CD4-positive, alpha-beta T cell treated with Interferon alpha-2 for 1 hour (primary cell): ENCODE data around the gene ZNF2.

Source experiments
- DNase-seq, 2 donors: peaks; one replicate each; pipeline ENCODE4 v3.0.0-alpha.2; 2020 to 2022

ZNF2 gene

GRCh38 chr2:95207111-95207961, 41.7 kb downstream of the ZNF2 start, which contains the start of gene ZNF892:
TSS of gene ZNF892 (plus strand) at chr2:95207521. CDS start at chr2:95207816, 295 bp downstream.
- peak; percentile 77 to 82 for DNase-seq

GRCh38 chr2:95208106-95208505, 42.5 kb downstream of the ZNF2 start:
- DNase-seq: no peak

GRCh38 chr2:95215018-95215612, 49.5 kb downstream of the ZNF2 start:
- no peak for DNase-seq

- no peak for DNase-seq
Observed at GRCh38 chr2:95220449-95220848, 54.8 kb downstream of the ZNF2 start.

GRCh38 chr2:95225658-95226057, 60.0 kb downstream of the ZNF2 start:
- no peak for DNase-seq

- DNase-seq: peak; percentile 7 to 11
Observed at GRCh38 chr2:95231723-95232122, 66.1 kb downstream of the ZNF2 start.

- DNase-seq: no peak
Observed at GRCh38 chr2:95232232-95232631, 66.6 kb downstream of the ZNF2 start.
